ENCODE results near the gene FAR1.
"Not testable (repeated sequence)": the region's sequence is repeated elsewhere in the genome, so short reads cannot be mapped to it uniquely, and the experiment has no call there.

The FAR1 gene

GRCh38 chr11:13721760-13722159, 53.3 kb downstream of the FAR1 start:
- H3K4me1 Mint-ChIP-seq, result no peaks in the 10 kb centered on the region
- no peak overlapping the region for H3K4me3 Mint-ChIP-seq
- H3K27me3 Mint-ChIP-seq, result no peaks in the 10 kb centered on the region
- no peak overlapping the region for H3K27ac Mint-ChIP-seq
- no peak for ATAC-seq
- no peaks in the 10 kb centered on the region for H3K9me3 Mint-ChIP-seq
- peaks cover 55% of the 10 kb centered on the region for H3K36me3 Mint-ChIP-seq

- no peaks in the 10 kb centered on the region for H3K27me3 Mint-ChIP-seq
- ATAC-seq, result no peak
- H3K9me3 Mint-ChIP-seq, result no peaks in the 10 kb centered on the region
- H3K4me1 Mint-ChIP-seq, result no peaks in the 10 kb centered on the region
- H3K4me3 Mint-ChIP-seq, result no peak overlapping the region
- peaks cover 51% of the 10 kb centered on the region for H3K36me3 Mint-ChIP-seq
- H3K27ac Mint-ChIP-seq, result no peak overlapping the region
Measured at GRCh38 chr11:13726456-13726855, 58.0 kb downstream of the FAR1 start.

DNA sequence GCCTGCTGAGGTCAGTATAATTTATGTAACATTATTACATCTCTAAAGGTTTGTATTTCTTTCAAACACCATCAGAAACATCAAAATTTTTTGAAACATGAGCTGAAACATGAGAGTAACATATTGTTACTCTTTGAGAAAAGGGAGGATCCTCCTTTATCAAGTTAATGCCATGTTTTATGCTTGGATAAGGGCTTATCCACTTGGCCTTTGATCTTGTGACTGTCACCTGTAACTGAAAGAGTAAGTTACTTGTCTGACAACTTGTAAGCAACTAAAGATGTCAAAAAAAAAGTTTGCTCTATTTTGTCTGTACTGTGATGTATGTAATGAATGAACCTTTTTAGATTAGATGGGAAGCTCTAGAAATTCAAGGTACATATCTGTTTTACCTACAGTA, 59.6 kb downstream of the FAR1 start:
- Mint-ChIP-seq H3K27ac (no peak overlapping the region), H3K4me1 (no peaks in the 10 kb centered on the region), H3K27me3 (no peaks in the 10 kb centered on the region), H3K9me3 (no peaks in the 10 kb centered on the region), H3K4me3 (no peak overlapping the region), H3K36me3 (peaks cover 38% of the 10 kb centered on the region)
- ATAC-seq, result no peak

DNA sequence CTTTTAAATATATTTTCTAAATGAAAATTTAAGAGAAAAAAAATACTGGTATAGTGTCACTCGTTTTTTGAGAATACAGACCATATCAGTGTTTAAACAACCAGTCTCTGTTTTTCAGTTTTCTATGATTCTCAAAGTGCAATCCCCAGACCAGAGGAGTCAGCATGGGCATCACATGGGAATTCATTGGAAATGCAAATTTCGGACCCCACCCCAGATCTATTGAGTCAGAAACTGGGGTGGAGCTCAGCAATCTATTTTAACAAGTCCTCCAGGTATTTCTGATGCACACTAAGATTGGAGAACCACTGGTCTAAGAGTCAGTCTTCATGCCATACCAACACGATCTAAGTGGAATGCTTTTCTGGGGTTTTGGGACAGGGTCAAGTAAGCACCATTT, 66.1 kb downstream of the FAR1 start:
- H3K4me3 Mint-ChIP-seq, result no peak overlapping the region
- no peak overlapping the region for H3K27ac Mint-ChIP-seq
- no peaks in the 10 kb centered on the region for H3K36me3 Mint-ChIP-seq
- H3K4me1 Mint-ChIP-seq, result no peaks in the 10 kb centered on the region
- H3K27me3 Mint-ChIP-seq, result no peaks in the 10 kb centered on the region
- no peaks in the 10 kb centered on the region for H3K9me3 Mint-ChIP-seq
- ATAC-seq, result no peak

DNA sequence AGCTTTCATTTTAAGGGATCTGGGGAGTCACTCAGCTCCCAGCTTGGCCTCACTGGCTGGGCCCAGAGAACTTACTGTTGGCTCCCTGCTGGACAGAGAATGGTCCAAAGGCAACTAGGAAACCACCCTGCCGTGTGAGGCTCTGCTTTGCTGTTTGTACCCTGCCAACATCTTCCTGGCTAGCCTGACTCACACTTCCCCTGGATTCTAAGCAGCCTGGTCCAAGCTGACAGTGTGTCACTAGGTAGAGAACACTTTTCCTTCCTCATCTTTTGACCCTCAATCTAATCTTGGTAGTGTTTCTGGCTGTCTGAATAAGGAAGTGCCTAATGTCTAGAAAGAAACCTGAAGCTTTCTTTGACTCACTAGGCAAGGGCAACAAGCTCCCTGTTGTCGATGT, 76.7 kb downstream of the FAR1 start:
- H3K9me3 Mint-ChIP-seq, result no peaks in the 10 kb centered on the region
- no peak overlapping the region for H3K4me3 Mint-ChIP-seq
- no peak overlapping the region for H3K27ac Mint-ChIP-seq
- no peaks in the 10 kb centered on the region for H3K4me1 Mint-ChIP-seq
- ATAC-seq, result no peak
- H3K36me3 Mint-ChIP-seq, result no peaks in the 10 kb centered on the region
- peaks cover 49% of the 10 kb centered on the region for H3K27me3 Mint-ChIP-seq

DNA sequence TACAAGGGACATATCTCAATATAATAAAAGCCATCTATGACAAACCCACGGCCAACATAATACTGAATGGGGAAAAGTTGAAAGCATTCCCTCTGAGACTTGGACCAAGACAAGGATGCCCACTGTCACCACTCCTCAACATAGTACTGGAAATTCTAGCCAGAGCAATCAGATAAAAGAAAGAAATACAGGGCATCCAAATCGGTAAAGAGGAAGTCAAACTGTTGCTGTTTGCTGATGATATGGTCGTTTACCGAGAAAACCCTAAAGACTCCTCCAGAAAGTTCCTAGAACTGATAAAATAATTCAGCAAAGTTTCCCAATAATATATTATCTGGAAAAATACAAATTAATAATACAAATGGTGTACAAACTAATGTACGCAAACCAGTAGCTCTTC, 84.8 kb downstream of the FAR1 start:
- H3K4me3 Mint-ChIP-seq, H3K9me3 Mint-ChIP-seq, ATAC-seq, H3K36me3 Mint-ChIP-seq, H3K27ac Mint-ChIP-seq, H3K4me1 Mint-ChIP-seq: not testable (repeated sequence)
- peaks cover 16% of the 10 kb centered on the region for H3K27me3 Mint-ChIP-seq

DNA sequence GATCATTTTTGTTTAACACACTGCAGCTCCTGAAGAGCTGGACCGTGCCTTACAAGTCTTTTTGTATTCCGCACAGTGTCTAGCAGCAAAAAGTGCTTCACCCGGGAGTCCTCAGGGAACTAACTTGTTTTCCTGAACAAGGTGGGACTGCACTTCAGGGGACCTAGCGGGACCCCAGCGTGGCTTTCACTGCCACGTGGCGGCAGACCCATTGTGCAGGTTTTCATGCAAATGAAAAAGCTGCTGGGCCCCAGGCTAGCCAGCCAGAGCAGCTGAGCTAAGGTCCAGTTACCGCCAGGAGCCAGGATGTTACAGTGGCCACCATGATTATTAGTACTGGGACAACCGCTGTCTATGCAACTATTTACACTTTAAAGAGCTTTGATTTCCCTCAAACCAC, 90.6 kb downstream of the FAR1 start:
- Mint-ChIP-seq H3K4me1 (no peaks in the 10 kb centered on the region), H3K4me3 (no peak overlapping the region), H3K36me3 (no peaks in the 10 kb centered on the region), H3K9me3 (no peaks in the 10 kb centered on the region), H3K27ac (no peak overlapping the region), H3K27me3 (peaks cover 3% of the 10 kb centered on the region)
- no peak for ATAC-seq

DNA sequence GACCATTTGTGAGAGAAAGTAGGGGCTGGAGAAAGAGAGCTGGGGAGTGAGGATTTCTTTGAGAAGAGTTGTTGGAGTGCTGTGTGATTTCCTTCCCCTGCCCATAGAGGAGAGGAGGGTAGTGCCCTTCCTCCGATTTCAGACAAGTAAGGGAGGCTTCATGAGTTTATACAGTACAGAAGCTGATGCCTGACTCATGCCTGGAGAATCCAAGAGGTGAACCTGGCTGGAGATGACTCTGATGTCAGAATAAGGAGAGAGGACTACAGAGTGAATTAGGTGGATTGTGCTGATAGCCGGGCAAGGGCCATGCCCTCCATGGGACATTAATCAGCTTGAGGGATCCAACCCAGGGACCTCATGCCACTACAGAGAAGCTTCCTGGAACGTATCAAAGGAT, 91.6 kb downstream of the FAR1 start:
- H3K27me3 Mint-ChIP-seq, result peaks cover 9% of the 10 kb centered on the region
- no peak for ATAC-seq
- H3K36me3 Mint-ChIP-seq, result no peaks in the 10 kb centered on the region
- no peak overlapping the region for H3K27ac Mint-ChIP-seq
- no peak overlapping the region for H3K4me3 Mint-ChIP-seq
- H3K9me3 Mint-ChIP-seq, result no peaks in the 10 kb centered on the region
- H3K4me1 Mint-ChIP-seq, result no peaks in the 10 kb centered on the region

DNA sequence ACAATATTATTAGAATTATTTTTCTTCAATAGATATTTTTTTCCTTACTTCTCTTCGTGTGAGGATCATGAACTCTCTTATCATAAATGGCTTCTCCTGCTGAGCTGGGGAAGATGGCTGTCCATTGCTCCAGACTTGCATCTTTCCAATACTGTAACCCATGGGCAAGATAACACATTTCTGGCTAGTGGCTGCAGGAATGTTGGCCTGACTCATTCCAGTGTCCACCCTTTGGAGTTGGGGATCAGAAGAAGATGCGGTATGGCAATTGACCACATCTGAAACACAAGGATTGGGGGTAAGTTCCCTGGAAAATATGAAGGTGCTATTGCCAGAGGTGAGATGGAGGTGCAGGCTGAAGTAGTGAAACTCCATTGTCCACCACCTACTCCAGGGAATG, 92.8 kb downstream of the FAR1 start:
- no peak for ATAC-seq
- Mint-ChIP-seq H3K27me3 (peaks cover 9% of the 10 kb centered on the region), H3K27ac (no peak overlapping the region), H3K9me3 (no peaks in the 10 kb centered on the region), H3K4me1 (no peaks in the 10 kb centered on the region), H3K36me3 (no peaks in the 10 kb centered on the region), H3K4me3 (no peak overlapping the region)

DNA sequence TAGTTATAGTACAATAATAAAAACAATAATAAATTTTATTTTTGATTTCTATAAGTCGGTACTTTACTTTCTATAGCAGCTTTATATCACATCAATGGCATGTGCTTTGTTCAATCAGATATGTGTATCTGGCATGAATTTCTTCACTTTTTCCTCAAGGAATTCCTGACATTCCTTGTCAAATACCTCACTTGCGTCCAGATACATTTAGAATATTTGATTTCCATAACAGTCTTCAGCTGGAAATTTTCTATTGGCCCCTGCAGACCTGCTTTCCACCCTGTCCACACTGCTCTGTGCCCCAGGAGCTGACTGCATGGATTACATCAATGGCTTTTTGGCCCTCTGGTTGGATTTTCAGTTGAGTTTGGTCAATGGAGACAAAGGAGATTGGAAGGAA, 93.2 kb downstream of the FAR1 start:
- Mint-ChIP-seq H3K4me1 (no peaks in the 10 kb centered on the region), H3K27ac (no peak overlapping the region), H3K27me3 (peaks cover 9% of the 10 kb centered on the region), H3K36me3 (no peaks in the 10 kb centered on the region), H3K9me3 (no peaks in the 10 kb centered on the region), H3K4me3 (no peak overlapping the region)
- ATAC-seq, result no peak

DNA sequence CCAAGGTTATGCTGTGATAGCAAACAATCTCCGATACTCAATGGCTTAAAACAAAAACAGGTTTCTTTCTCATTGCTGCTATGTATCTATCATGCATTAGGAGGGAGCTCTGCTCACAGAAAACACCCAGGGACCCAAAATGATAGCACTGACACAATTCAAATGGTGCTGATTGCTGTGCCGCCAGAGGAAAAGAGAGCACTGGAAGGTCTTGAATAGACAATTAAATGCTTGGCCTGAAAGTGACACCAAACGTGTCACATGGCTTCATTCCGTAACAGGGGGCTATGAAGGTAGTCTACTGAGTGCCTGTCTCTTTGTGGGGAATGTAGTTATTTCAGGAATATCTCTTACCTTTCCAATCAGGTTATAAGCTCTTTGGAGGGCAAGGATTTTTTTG, 94.2 kb downstream of the FAR1 start:
- Mint-ChIP-seq H3K36me3 (no peaks in the 10 kb centered on the region), H3K27ac (no peak overlapping the region), H3K4me1 (no peaks in the 10 kb centered on the region), H3K4me3 (no peak overlapping the region), H3K27me3 (peaks cover 9% of the 10 kb centered on the region), H3K9me3 (no peaks in the 10 kb centered on the region)
- no peak for ATAC-seq

- Mint-ChIP-seq H3K27ac (no peak overlapping the region), H3K9me3 (no peaks in the 10 kb centered on the region), H3K27me3 (peaks cover 9% of the 10 kb centered on the region), H3K4me1 (no peaks in the 10 kb centered on the region), H3K4me3 (no peak overlapping the region), H3K36me3 (no peaks in the 10 kb centered on the region)
- no peak for ATAC-seq
Measured at GRCh38 chr11:13763341-13763740, 94.9 kb downstream of the FAR1 start.

DNA sequence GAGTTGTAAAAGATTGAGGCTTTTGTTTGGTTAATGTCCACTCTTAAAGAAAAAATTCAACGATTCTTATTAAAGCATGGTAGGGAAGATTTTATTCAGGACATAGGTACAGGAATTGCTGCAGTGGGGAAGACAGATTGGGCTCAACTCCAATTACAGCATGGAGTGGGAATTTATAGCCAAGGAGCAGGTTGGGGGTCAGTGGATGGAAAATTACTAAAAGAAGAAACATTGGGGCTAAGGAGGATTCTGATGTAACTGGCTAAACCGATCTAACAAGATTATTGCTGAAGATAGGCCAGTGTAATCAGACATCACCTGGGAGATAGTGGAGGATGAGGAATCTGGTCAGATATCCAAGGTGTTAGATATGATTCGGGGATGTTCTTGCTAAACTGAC, 97.4 kb downstream of the FAR1 start:
- H3K4me3 Mint-ChIP-seq, result no peak overlapping the region
- H3K36me3 Mint-ChIP-seq, result no peaks in the 10 kb centered on the region
- peaks cover 12% of the 10 kb centered on the region for H3K27me3 Mint-ChIP-seq
- H3K9me3 Mint-ChIP-seq, result no peaks in the 10 kb centered on the region
- ATAC-seq, result no peak
- H3K27ac Mint-ChIP-seq, result no peak overlapping the region
- no peaks in the 10 kb centered on the region for H3K4me1 Mint-ChIP-seq

DNA sequence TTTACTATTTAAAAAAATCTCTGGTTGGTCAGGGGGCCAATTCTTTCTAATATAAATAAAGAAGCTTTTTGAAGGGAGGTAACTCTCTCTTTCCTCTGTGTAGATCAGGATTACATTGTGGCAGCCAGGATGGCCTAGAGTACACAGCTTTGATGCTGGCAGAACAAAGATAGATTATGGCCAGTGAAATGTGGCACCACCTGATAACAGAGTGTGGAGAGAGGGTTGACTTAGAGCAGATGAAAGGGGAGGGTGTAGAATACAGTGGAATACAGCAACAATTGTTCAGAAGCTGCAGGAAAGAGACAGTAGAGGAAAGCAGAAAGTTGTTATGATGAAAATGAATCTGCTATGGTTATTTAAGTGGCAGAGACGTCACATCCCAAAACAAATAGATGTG, 99.0 kb downstream of the FAR1 start:
- H3K27ac Mint-ChIP-seq, result no peak overlapping the region
- H3K4me3 Mint-ChIP-seq, result no peak overlapping the region
- no peaks in the 10 kb centered on the region for H3K9me3 Mint-ChIP-seq
- H3K4me1 Mint-ChIP-seq, result peaks cover 1% of the 10 kb centered on the region
- H3K27me3 Mint-ChIP-seq, result peaks cover 21% of the 10 kb centered on the region
- no peaks in the 10 kb centered on the region for H3K36me3 Mint-ChIP-seq
- ATAC-seq, result no peak

- Mint-ChIP-seq H3K4me3 (no peak overlapping the region), H3K36me3 (no peaks in the 10 kb centered on the region), H3K4me1 (peaks cover 6% of the 10 kb centered on the region), H3K27ac (no peak overlapping the region), H3K27me3 (peaks cover 22% of the 10 kb centered on the region), H3K9me3 (no peaks in the 10 kb centered on the region)
- no peak for ATAC-seq
Measured at GRCh38 chr11:13769188-13769587, 100.7 kb downstream of the FAR1 start.

DNA sequence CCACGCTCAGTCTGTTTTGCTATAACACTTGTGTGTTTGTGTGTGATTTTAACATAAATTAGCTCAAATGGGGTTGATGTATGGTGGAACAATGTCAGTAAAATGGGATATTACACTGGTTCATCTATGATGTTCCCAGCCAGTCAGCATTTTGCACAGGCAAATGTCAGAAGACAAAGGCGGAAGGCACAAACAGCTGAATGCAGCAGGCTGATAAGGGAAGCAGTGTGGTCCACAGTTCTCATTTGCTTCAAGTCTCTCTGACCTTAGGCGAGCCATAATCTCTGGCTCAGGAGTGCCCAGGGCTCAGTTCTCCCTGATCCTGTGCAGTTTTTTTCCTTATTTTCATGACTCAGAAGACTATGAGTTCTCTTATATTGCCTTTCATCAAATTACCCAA, 102.7 kb downstream of the FAR1 start:
- Mint-ChIP-seq H3K4me3 (no peak overlapping the region), H3K36me3 (no peaks in the 10 kb centered on the region), H3K27me3 (peaks cover 17% of the 10 kb centered on the region), H3K4me1 (peaks cover 6% of the 10 kb centered on the region), H3K27ac (no peak overlapping the region), H3K9me3 (no peaks in the 10 kb centered on the region)
- ATAC-seq, result no peak

Data from stimulated activated memory B cell treated with anti-CD40 and anti-IgM and Interleukin-4, amounts not matched to agents 10 μg/mL and 1 μg/mL and 100 μg/mL, for 72 hours (primary cell).